GM12878 (cell line): ENCODE data around the gene TTC16. TPM values are rescaled to one million over a fixed set of nuclear protein-coding genes. Genes with fewer than 3 reads are reported as not detected.

Experiments used
- ASH2L ChIP-seq: fragments of 300-600, 200-600 bp; sonication (generic); IDR thresholded peaks from 2 replicates; pipeline ENCODE4 v1.6.1; 2017; ENCODE audit warnings: low read depth, mild to moderate bottlenecking, borderline replicate concordance
- BACH1 ChIP-seq: fragments of 450-650 bp; IDR thresholded peaks from 2 replicates; pipeline ENCODE4 v1.6.1; 2017; ENCODE audit warnings: mild to moderate bottlenecking, borderline replicate concordance
- CHD2 ChIP-seq: IDR thresholded peaks from 2 replicates; pipeline ENCODE4 v1.6.1; 2011; ENCODE audit warnings: low read depth, low read length, improper control_type of control experiment, borderline replicate concordance
- GABPA ChIP-seq: IDR thresholded peaks from 2 replicates; pipeline ENCODE4 v1.6.1; 2014; ENCODE audit warnings: antibody characterized with exemption, low read depth, mild to moderate bottlenecking, inconsistent platforms
- IKZF2 ChIP-seq, 2 experiments: fragments of 450-650 bp; IDR thresholded peaks; 2 replicates each; pipeline ENCODE4 v1.6.1; 2017; ENCODE audit warnings: mild to moderate bottlenecking in 2 of 2, moderate library complexity in 2 of 2
- IRF4 ChIP-seq: IDR thresholded peaks from 2 replicates; pipeline ENCODE4 v1.6.1; 2011; ENCODE audit warnings: low read depth, low read length
- JUND ChIP-seq: IDR thresholded peaks from 2 replicates; pipeline ENCODE4 v1.6.1; 2012; ENCODE audit warnings: low read depth, mild to moderate bottlenecking, low read length, improper control_type of control experiment, moderate library complexity
- KDM1A ChIP-seq: fragments of 200-600 bp; sonication (generic); IDR thresholded peaks from 2 replicates; pipeline ENCODE4 v1.6.1; 2016; ENCODE audit warnings: borderline replicate concordance
- NFIC ChIP-seq: IDR thresholded peaks from 2 replicates; pipeline ENCODE4 v1.6.1; 2012; ENCODE audit warnings: low read depth, mild to moderate bottlenecking, inconsistent platforms, low read length, moderate library complexity
- NFYB ChIP-seq: IDR thresholded peaks from 2 replicates; pipeline ENCODE4 v1.6.1; 2011; ENCODE audit warnings: low read depth, mild to moderate bottlenecking, low read length, improper control_type of control experiment, moderate library complexity; ENCODE audit not compliant: insufficient read depth
- POLR2AphosphoS2 ChIP-seq: IDR thresholded peaks from 2 replicates; pipeline ENCODE4 v1.6.1; 2011; ENCODE audit warnings: low read depth, mild to moderate bottlenecking, low read length, improper control_type of control experiment, moderate library complexity
- RBBP5 ChIP-seq: fragments of 200-600 bp; sonication (generic); conservative IDR thresholded peaks from 2 replicates; pipeline ENCODE4 v1.6.1; 2016
- SMAD5 ChIP-seq: IDR thresholded peaks from 2 replicates; pipeline ENCODE4 v1.6.1; 2016; ENCODE audit warnings: antibody characterized with exemption, low read depth
- TCF12 ChIP-seq: IDR thresholded peaks from 2 replicates; pipeline ENCODE4 v1.6.1; 2011; ENCODE audit warnings: low read depth, mild to moderate bottlenecking, low read length
- YBX1 ChIP-seq: fragments of 450-650 bp; IDR thresholded peaks from 2 replicates; pipeline ENCODE4 v1.6.1; 2016; ENCODE audit warnings: antibody characterized with exemption
- YY1 ChIP-seq: IDR thresholded peaks from 2 replicates; pipeline ENCODE4 v1.6.1; 2011; ENCODE audit warnings: low read depth, mild to moderate bottlenecking, low read length
- ZNF24 ChIP-seq: fragments of 450-650 bp; IDR thresholded peaks from 2 replicates; pipeline ENCODE4 v1.6.1; 2017; ENCODE audit warnings: antibody characterized with exemption, mild to moderate bottlenecking
- polyA plus RNA-seq, 11 experiments: library from polyadenylated mRNA; depleted of rRNA in 4 of 11; unstranded in 6 of 11; stranded (reverse) in 5 of 11; fragments of >200 nt; fragmentation: Nextera tagmentation in 4 of 11; fragmentation: Illumina TruSeq in 1 of 11; extraction: Ambion mirVana in 4 of 11; extraction: Trizol in 1 of 11; gene quantifications; 1 replicate in 1 of 11; 2 replicates in 10 of 11; pipeline versions ENCODE4 v1.2.1 to v1.2.3, GENCODE V29; 2011 to 2016; ENCODE audit warnings: inconsistent platforms in 2 of 11, missing spikeins in 2 of 11, low read depth in 1 of 11
- total RNA-seq, 4 experiments: library from RNA; depleted of rRNA in 3 of 4; stranded (reverse); fragments of >200 nt in 3 of 4; fragmentation: Illumina TruSeq in 1 of 4; extraction: Trizol in 1 of 4; gene quantifications; 2 replicates each; pipeline versions ENCODE4 v1.2.1 to v1.2.3, GENCODE V29; 2013 to 2021
- TF ChIP-seq, protein P1 (sequence below): fragments of 450-650 bp; IDR thresholded peaks from 2 replicates; pipeline ENCODE4 v1.6.1; 2017; ENCODE audit warnings: borderline replicate concordance
- TF ChIP-seq, protein P2 (sequence below): fragments of 450-650 bp; IDR thresholded peaks from 2 replicates; pipeline ENCODE4 v1.6.1; 2018; ENCODE audit warnings: borderline replicate concordance, mild to moderate bottlenecking; ENCODE audit not compliant: partially characterized antibody
- TF ChIP-seq, protein P3 (sequence below): fragments of 450-650 bp; IDR thresholded peaks from 2 replicates; pipeline ENCODE4 v1.6.1; 2017; ENCODE audit warnings: mild to moderate bottlenecking, low read depth, inconsistent platforms; ENCODE audit not compliant: poor library complexity, severe bottlenecking
- TF ChIP-seq, protein P4 (sequence below), 3 experiments: IDR thresholded peaks in 2 of 3; conservative IDR thresholded peaks in 1 of 3; 2 replicates each; pipeline ENCODE4 v1.5.1; 2011; ENCODE audit warnings: low read depth in 3 of 3, low read length in 3 of 3, mild to moderate bottlenecking in 3 of 3, control low read depth in 2 of 3, moderate library complexity in 2 of 3, inconsistent platforms in 1 of 3, mixed read lengths in 1 of 3; ENCODE audit not compliant: control insufficient read depth in 2 of 3, insufficient read depth in 1 of 3; ENCODE audit errors: extremely low read depth in 1 of 3

TTC16 gene
- total and polyA plus RNA-seq, 10 of the 15 experiments (the other 5 are each of a cell fraction or from before 2014, with no cell fraction given) = 0.03 TPM; not detected in 9

DNA sequence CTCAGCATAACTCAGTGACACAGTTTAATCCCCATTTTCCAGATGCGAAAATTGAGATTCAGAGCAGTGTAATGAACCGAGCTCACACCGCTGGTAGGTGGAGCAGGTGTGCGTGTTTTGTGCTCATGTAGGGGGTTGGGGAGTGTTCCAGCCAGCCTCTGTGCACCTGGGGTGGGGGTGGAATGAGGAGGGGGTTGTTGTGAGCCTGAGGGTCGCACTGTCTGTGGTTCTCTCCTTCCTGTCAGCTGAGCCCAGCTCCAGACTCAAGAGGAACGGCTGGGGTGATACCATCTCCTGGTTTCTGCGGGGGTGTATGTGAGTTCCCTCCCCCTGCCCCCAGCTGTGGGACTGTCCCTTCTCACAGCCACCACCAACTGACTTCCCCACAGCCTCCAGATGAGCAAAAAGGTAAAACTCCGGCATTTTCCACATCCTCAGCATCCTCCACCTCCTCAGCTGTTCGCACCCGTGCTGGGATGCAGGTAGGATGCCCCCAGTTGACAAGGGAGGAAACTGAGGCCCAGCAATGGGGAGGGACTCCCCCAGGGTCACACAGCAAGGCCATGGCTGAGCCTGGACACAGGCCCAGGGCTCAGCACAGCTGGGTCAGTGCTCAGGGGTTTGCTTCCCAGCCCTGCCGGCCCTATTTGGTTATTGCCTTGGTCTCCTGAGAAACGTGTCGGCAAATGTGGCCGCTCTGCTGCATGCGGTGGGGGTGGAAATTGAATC, 60.5 kb downstream of the TTC16 start (continued):
- TF ChIP-seq, protein P1, sequence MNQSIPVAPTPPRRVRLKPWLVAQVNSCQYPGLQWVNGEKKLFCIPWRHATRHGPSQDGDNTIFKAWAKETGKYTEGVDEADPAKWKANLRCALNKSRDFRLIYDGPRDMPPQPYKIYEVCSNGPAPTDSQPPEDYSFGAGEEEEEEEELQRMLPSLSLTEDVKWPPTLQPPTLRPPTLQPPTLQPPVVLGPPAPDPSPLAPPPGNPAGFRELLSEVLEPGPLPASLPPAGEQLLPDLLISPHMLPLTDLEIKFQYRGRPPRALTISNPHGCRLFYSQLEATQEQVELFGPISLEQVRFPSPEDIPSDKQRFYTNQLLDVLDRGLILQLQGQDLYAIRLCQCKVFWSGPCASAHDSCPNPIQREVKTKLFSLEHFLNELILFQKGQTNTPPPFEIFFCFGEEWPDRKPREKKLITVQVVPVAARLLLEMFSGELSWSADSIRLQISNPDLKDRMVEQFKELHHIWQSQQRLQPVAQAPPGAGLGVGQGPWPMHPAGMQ = no peak
- TF ChIP-seq, protein P2, sequence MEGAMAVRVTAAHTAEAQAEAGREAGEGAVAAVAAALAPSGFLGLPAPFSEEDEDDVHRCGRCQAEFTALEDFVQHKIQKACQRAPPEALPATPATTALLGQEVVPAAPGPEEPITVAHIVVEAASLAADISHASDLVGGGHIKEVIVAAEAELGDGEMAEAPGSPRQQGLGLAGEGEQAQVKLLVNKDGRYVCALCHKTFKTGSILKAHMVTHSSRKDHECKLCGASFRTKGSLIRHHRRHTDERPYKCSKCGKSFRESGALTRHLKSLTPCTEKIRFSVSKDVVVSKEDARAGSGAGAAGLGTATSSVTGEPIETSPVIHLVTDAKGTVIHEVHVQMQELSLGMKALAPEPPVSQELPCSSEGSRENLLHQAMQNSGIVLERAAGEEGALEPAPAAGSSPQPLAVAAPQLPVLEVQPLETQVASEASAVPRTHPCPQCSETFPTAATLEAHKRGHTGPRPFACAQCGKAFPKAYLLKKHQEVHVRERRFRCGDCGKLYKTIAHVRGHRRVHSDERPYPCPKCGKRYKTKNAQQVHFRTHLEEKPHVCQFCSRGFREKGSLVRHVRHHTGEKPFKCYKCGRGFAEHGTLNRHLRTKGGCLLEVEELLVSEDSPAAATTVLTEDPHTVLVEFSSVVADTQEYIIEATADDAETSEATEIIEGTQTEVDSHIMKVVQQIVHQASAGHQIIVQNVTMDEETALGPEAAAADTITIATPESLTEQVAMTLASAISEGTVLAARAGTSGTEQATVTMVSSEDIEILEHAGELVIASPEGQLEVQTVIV = no peak
- TF ChIP-seq, protein P3, sequence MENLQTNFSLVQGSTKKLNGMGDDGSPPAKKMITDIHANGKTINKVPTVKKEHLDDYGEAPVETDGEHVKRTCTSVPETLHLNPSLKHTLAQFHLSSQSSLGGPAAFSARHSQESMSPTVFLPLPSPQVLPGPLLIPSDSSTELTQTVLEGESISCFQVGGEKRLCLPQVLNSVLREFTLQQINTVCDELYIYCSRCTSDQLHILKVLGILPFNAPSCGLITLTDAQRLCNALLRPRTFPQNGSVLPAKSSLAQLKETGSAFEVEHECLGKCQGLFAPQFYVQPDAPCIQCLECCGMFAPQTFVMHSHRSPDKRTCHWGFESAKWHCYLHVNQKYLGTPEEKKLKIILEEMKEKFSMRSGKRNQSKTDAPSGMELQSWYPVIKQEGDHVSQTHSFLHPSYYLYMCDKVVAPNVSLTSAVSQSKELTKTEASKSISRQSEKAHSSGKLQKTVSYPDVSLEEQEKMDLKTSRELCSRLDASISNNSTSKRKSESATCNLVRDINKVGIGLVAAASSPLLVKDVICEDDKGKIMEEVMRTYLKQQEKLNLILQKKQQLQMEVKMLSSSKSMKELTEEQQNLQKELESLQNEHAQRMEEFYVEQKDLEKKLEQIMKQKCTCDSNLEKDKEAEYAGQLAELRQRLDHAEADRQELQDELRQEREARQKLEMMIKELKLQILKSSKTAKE = peak; percentile 28
- TF ChIP-seq NFIC = no peak
- TF ChIP-seq YBX1 = no peak
- TF ChIP-seq RBBP5 = no peak
- TF ChIP-seq TCF12 = no peak; the same call in none of the 2 replicates
- no peak for TF ChIP-seq NFYB
- TF ChIP-seq ASH2L = no peak
- TF ChIP-seq CHD2 = peak; percentile 25; the same call in 1 of the 2 replicates
- TF ChIP-seq SMAD5 = no peak
- no peak for TF ChIP-seq ZNF24
- TF ChIP-seq KDM1A = no peak
- no peak for TF ChIP-seq IRF4
- peak; percentile 98 for TF ChIP-seq JUND
- TF ChIP-seq POLR2AphosphoS2 = no peak; the same call in 1 of the 2 replicates
- peak; percentile 26; a peak in 2 of 4 replicates for TF ChIP-seq IKZF2 (IDR thresholded peaks at IDR 0.05)
- TF ChIP-seq BACH1 = 0 out of 2 replicates have a peak, but pooled peaks have one; percentile 28
- TF ChIP-seq YY1 = peak; percentile 65
- no peak for TF ChIP-seq GABPA
- TF ChIP-seq, protein P4, sequence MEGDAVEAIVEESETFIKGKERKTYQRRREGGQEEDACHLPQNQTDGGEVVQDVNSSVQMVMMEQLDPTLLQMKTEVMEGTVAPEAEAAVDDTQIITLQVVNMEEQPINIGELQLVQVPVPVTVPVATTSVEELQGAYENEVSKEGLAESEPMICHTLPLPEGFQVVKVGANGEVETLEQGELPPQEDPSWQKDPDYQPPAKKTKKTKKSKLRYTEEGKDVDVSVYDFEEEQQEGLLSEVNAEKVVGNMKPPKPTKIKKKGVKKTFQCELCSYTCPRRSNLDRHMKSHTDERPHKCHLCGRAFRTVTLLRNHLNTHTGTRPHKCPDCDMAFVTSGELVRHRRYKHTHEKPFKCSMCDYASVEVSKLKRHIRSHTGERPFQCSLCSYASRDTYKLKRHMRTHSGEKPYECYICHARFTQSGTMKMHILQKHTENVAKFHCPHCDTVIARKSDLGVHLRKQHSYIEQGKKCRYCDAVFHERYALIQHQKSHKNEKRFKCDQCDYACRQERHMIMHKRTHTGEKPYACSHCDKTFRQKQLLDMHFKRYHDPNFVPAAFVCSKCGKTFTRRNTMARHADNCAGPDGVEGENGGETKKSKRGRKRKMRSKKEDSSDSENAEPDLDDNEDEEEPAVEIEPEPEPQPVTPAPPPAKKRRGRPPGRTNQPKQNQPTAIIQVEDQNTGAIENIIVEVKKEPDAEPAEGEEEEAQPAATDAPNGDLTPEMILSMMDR (IDR thresholded peaks at IDR 0.05 in 2 of 3, conservative IDR thresholded peaks at IDR 0.05 in 1 of 3; ENCODE audit: control insufficient read depth in 2 of 3, extremely low read depth in 1 of 3, insufficient read depth in 1 of 3, low read depth in 3 of 3, low read length in 3 of 3) = 0 out of 6 replicates have a peak, but pooled peaks of 1 of the 3 experiments have one; percentile 3
